ENCODE measurements around the gene ENO1.
A peak's percentile ranks its signal among the peaks of the same experiment; 100 is the strongest.
"Not testable (repeated sequence)": the region's sequence is repeated elsewhere in the genome, so short reads cannot be mapped to it uniquely, and the experiment has no call there.

ENO1 gene

DNA sequence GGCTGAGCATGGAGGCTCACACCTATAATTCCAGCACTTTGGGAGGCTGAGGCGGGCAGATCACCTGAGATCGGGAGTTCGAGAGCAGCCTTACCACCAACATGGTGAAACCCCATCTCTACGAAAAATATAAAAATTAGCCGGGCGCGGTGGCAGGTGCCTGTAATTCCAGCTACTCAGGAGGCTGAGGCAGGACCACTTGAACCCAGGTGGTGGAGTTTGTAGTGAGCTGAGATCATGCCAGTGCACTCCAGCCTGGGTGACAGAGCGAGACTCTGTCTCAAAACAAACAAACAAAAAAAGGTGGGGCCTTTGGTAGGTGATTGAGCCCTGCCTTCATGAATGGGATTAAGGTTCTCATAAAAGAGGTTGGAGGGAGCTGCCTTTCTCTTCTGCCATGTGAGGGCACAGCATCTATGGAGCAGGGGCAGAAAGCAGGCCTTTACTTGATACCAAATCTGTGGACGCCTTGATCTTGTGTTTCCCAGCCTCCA, 7.6 kb upstream of the ENO1 start:
- H3K27me3 Mint-ChIP-seq; H3K27ac Mint-ChIP-seq; H3K9me3 Mint-ChIP-seq; H3K4me3 Mint-ChIP-seq; H3K36me3 Mint-ChIP-seq (ENCODE audit: low read depth); intact Hi-C loops (cut with micrococcal nuclease): not testable (repeated sequence)
- peaks cover 15% of the 10 kb centered on the region for H3K4me1 Mint-ChIP-seq (ENCODE audit: low read depth)

DNA sequence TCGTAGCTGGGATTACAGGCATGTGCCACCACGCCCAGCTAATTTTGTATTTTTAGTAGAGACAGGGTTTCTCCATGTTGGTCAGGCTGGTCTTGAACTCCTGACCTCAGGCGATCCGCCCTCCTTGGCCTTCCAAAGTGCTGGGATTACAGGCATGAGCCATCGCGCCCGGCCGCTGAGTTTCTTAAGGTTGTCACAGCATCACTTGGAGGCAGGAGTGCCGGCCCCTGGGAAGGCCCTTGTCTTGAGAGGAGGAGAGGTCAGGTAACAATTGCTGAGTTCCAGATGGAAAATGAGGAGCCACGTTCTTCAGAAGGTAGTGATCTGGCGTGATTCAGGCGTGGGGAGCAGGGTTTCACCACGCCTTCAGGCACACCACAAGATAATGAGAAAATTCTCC, 5.6 kb upstream of the ENO1 start:
- H3K4me3 Mint-ChIP-seq; H3K27me3 Mint-ChIP-seq; intact Hi-C loops (cut with micrococcal nuclease); H3K9me3 Mint-ChIP-seq; H3K36me3 Mint-ChIP-seq (ENCODE audit: low read depth): not testable (repeated sequence)
- peaks cover 27% of the 10 kb centered on the region for H3K4me1 Mint-ChIP-seq (ENCODE audit: low read depth)
- peak overlapping the region; percentile 30 for H3K27ac Mint-ChIP-seq

DNA sequence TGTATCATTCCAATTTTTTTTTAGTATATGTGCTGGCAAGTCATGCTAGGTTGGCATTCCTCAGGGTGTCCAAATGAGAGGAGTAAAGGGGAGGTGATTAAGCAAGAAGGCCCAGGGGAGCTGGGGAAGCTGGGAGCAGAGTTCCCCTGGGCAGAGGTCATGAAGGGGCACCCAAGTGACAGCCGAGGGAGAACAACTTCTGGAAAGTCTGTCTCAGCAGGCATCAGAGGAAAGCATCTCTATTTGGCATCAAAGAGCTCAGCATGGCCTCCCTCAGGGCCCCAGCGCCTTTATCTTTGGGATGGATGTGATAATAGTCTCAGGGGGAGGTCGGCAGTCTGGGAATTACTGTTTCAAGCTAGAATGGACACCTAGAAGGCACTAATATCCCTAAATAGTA, 5.0 kb upstream of the ENO1 start:
- peaks cover 26% of the 10 kb centered on the region for H3K4me1 Mint-ChIP-seq (ENCODE audit: low read depth)

DNA sequence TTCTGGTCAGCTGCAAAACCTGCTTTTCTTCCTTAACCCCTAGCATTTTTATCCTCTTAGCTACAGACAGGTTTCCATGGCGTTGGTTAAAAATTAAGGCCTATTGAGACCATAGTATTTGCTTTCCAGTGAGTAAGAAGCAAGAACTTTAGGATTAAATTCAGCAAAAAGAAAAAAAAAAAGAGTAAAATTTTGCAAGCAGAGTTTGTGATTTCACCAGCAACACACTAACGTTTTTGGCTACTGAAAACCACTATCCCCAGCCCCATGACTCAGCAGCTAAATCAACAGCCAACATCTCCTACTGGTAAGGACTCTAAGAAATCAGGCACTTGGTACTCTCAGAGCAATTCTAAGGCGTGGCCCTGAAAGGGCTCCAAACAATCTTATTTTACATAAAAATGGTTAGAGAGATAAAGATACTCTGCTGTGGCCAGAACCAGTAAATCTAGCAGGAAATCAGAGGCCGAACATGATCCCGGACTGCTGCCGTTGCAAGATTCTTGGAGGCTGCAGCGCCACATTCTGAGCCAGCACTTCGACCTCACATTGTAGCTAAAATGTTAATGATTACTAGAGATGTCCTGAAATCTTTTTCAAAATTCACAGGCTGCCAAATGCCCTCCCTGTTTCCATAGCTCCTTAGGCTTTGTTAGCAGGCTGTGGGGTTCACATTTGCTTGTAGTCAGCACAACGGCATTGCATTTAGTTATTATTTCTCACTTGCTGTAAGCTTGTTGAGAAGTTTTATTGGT, 1.6 kb upstream of the ENO1 start:
- no peaks in the 10 kb centered on the region for H3K9me3 Mint-ChIP-seq
- H3K27ac Mint-ChIP-seq = peak overlapping the region; percentile 95
- no peaks in the 10 kb centered on the region for H3K27me3 Mint-ChIP-seq
- H3K4me1 Mint-ChIP-seq (ENCODE audit: low read depth) = peaks cover 42% of the 10 kb centered on the region
- intact Hi-C loops (cut with micrococcal nuclease) = loop anchor here (10.0 kb wide), 1 partner anchor 455 kb away; no protein-coding TSS in a partner anchor
- H3K36me3 Mint-ChIP-seq (ENCODE audit: low read depth) = peaks cover 44% of the 10 kb centered on the region
- peak overlapping the region; percentile 77 for H3K4me3 Mint-ChIP-seq

More for the DNA sequence above, 5.0 kb upstream of the ENO1 start:
- Mint-ChIP-seq H3K27ac (peak overlapping the region; percentile 30), H3K4me3 (no peak overlapping the region), H3K36me3 (ENCODE audit: low read depth) (peaks cover 10% of the 10 kb centered on the region), H3K9me3 (no peaks in the 10 kb centered on the region), H3K27me3 (no peaks in the 10 kb centered on the region)
- intact Hi-C loops (cut with micrococcal nuclease) = no loop called here

DNA sequence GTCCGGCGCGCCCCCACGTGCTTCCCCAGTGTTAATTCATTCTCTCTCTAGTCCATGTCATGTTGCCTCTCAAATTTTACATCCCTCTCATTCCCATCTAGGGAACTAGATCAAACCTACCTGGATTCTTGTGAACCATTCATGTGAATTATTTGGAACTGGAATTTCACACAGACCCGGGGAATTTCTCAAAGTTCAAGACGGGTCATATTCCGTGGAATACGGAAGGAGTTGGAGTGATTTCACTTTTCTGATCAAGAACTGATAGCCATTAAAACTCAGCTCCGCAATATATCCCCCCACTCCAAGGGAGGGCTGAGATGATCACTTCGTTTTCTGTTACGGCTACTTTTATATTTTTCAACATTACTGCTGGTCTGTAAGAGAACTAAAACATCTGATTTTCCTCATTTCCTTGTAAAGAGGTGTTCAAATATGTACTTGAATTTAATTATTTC, 1.0 kb upstream of the ENO1 start:
- H3K27ac Mint-ChIP-seq = peak overlapping the region; percentile 95
- intact Hi-C loops (cut with micrococcal nuclease) = loop anchor here (10.0 kb wide), 1 partner anchor 455 kb away; no protein-coding TSS in a partner anchor
- H3K4me1 Mint-ChIP-seq (ENCODE audit: low read depth) = peaks cover 47% of the 10 kb centered on the region
- H3K27me3 Mint-ChIP-seq = no peaks in the 10 kb centered on the region
- H3K4me3 Mint-ChIP-seq = peak overlapping the region; percentile 77
- H3K9me3 Mint-ChIP-seq = no peaks in the 10 kb centered on the region
- H3K36me3 Mint-ChIP-seq (ENCODE audit: low read depth) = peaks cover 50% of the 10 kb centered on the region

DNA sequence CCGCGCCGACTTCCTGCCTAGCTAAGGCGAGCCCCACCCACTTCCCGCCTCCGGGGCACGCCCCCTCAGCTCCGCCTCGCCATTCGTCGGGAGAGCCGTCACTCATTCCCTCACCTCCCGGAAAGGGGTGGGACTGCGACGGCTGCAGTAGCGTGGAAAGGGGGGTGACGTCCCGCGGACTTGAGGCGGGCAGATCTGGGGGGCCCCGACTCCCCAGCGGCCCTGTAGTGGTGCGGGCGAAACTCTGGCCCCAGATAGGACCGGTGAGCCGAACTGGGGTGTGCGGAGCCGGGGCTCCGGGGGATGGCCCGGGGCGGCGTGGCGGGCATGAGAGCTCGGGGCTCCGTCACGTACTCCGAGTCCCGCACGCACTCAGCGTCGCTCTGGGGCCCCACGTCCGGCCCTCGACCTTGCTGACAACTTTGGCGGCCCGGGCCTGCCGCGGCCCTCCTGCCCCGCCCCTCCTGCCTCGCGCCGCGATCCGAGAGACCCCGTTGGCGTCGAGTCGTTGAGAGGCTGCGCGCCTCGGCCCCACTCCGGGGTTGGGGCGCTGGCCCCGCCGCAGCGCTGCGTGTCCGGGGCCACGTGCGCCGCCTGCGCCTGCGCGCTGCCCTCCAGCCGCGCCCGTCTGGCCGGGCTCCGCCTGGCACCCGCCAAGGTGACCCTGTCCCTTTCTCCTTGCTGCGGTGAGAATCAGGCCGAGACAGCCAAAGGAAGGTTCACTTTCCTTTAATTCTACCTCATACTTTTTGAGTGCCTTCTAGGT, 395 bp upstream of the ENO1 start:
- intact Hi-C loops (cut with micrococcal nuclease) = loop anchor here (10.0 kb wide), 1 partner anchor 454 kb away; no protein-coding TSS in a partner anchor
- H3K27me3 Mint-ChIP-seq = no peaks in the 10 kb centered on the region
- H3K27ac Mint-ChIP-seq = peak overlapping the region; percentile 95
- peaks cover 52% of the 10 kb centered on the region for H3K4me1 Mint-ChIP-seq (ENCODE audit: low read depth)
- peak overlapping the region; percentile 95 for H3K4me3 Mint-ChIP-seq
- H3K36me3 Mint-ChIP-seq (ENCODE audit: low read depth) = peaks cover 56% of the 10 kb centered on the region
- H3K9me3 Mint-ChIP-seq = no peaks in the 10 kb centered on the region

DNA sequence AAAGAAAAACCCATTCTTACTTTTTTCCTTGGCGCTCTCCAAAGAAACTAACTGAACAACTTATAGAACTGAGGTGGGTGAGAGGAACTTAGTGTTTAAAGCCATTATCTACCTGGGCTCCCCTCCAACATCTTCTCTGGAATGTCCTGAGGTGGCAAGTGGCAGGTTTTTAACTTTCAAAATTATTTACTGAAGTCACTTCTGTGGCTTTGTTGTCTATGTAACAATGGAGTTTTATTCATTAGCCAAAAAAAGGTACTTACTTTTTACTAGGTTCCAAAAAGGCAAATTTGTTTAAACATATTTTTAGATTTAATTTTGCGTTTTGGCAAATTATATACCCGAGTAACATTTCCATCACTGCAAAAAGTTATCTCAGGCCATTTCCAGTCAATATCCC, 2.4 kb downstream of the ENO1 start:
- Mint-ChIP-seq H3K4me3 (peak overlapping the region; percentile 95), H3K36me3 (ENCODE audit: low read depth) (peaks cover 82% of the 10 kb centered on the region), H3K9me3 (no peaks in the 10 kb centered on the region), H3K27ac (peak overlapping the region; percentile 95), H3K27me3 (no peaks in the 10 kb centered on the region), H3K4me1 (ENCODE audit: low read depth) (peaks cover 73% of the 10 kb centered on the region)
- intact Hi-C loops (cut with micrococcal nuclease) = loop anchor here (10.0 kb wide), 1 partner anchor 451 kb away; no protein-coding TSS in a partner anchor

DNA sequence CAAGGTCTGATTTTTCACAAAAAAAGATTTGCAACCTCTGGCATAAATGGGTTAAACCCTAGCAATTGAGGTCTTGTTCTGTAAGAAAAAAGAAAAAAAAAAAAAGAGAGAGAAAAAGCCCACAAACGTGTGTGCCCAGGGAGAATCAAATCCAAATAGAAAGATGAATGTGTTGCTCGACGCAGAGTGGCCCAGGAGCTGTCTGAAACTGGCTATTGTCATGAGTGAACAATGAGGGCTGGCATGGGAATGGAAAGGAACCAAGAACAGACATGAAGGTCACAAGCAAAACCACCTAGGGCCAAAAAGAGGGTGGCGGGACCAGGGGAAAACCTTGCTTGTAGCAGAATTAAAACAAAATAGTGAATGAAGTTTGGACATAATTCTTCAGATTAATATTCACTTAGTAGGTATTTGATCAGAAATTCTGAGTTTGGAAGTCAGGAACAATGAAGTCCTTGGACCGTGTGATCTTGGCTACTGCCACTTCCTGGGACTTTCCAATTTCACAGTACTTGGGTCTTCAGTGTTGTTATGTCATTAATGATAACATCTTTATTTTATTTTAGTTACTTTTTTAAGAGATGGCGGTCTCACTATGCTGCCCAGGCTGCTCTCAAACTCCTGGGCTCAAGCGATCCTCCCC, 3.1 kb downstream of the ENO1 start:
- H3K27ac Mint-ChIP-seq = peak overlapping the region; percentile 95
- no peaks in the 10 kb centered on the region for H3K27me3 Mint-ChIP-seq
- H3K9me3 Mint-ChIP-seq = no peaks in the 10 kb centered on the region

DNA sequence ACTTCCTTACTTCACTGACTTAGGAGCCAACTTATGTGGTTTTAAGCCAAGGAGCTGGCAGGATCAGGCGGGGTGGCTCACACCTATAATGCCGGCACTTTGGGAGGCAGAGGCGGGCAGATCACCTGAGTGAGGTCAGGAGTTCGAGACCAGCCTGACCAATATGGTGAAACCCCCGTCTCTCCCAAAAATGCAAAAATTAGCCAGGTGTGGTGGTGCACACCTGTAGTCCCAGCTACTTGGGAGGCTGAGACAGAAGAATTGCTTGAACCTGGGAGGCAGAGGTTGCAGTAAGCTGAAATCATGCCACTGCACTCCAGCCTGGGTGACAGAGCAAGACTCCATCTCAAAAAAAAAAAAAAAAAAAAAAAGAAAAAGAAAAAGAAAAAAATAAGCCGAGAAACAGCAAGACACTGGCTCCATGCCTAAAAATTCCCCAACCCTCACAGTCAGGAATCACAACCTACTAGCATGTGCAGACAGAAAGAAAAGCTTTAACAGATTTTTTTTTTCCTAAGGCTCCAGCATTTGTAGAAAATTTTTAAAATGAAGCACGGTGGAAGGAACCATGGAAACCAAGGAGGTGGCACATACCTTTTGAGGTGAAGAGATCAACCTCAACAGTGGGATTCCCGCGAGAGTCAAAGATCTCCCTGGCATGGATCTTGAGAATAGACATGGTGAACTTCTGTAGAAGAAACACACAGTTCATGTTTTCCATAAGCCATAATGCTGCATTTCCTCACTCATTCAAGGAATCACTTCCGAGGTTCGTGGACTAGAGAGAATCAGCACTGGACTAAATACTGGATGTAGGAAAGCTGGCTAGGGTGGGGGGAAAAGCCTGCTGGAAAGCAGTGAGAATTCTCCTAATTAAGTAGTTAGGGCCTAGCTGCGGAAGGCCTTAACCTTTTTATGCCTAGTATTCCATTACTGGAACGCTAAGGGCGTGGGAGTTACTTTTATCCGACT, 4.0 kb downstream of the ENO1 start:
- Mint-ChIP-seq H3K27ac (peak overlapping the region; percentile 95), H3K27me3 (no peaks in the 10 kb centered on the region), H3K4me1 (ENCODE audit: low read depth) (peaks cover 71% of the 10 kb centered on the region), H3K4me3 (peak overlapping the region; percentile 58), H3K9me3 (no peaks in the 10 kb centered on the region), H3K36me3 (ENCODE audit: low read depth) (peaks cover 96% of the 10 kb centered on the region)
- intact Hi-C loops (cut with micrococcal nuclease) = loop anchor here (10.0 kb wide), 1 partner anchor 450 kb away; no protein-coding TSS in a partner anchor

More for the DNA sequence above, 3.1 kb downstream of the ENO1 start:
- Mint-ChIP-seq H3K4me3 (peak overlapping the region; percentile 58), H3K4me1 (ENCODE audit: low read depth) (peaks cover 75% of the 10 kb centered on the region), H3K36me3 (ENCODE audit: low read depth) (peaks cover 90% of the 10 kb centered on the region)
- intact Hi-C loops (cut with micrococcal nuclease) = loop anchor here (10.0 kb wide), 1 partner anchor 451 kb away; no protein-coding TSS in a partner anchor

DNA sequence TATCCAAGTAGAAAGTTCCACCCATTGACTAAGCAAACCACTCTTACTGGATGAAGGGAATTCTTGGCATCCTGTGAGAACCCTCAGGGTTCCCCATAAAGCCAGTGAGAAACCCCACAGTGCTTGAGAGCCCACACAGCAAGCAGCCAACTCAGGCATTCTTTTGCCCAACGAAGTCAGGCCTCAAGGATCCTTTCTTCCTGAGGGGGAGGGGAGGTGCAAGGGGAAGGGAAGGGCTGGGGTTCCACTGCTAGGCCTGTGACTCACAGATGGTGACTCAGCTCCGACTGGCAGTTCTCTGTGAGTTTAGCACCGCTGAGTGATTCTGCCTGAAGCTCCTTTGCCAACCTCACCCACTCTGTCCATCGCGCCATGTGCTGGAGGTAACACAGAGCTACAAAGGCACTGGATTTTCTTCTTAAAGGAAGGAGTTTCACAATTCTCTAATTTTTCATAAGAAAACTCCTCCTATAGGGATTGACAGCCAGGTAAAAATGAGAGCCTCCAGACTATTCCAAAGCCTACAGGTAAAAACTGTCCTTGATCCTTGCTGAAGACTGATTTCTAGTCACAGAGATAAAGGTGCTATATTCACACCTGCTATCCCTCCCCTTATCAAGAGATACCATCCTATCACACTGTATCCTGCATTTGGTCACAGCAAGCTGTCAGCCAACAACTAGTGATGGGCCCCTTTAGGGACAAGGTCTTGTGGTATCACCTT, 4.8 kb downstream of the ENO1 start:
- H3K4me3 Mint-ChIP-seq = peak overlapping the region; percentile 51
- no peaks in the 10 kb centered on the region for H3K9me3 Mint-ChIP-seq
- H3K27me3 Mint-ChIP-seq = no peaks in the 10 kb centered on the region
- H3K27ac Mint-ChIP-seq = peak overlapping the region; percentile 62
- intact Hi-C loops (cut with micrococcal nuclease) = loop anchor here (10.0 kb wide), 1 partner anchor 449 kb away; no protein-coding TSS in a partner anchor
- peaks cover 99% of the 10 kb centered on the region for H3K36me3 Mint-ChIP-seq (ENCODE audit: low read depth)
- H3K4me1 Mint-ChIP-seq (ENCODE audit: low read depth) = peaks cover 73% of the 10 kb centered on the region

DNA sequence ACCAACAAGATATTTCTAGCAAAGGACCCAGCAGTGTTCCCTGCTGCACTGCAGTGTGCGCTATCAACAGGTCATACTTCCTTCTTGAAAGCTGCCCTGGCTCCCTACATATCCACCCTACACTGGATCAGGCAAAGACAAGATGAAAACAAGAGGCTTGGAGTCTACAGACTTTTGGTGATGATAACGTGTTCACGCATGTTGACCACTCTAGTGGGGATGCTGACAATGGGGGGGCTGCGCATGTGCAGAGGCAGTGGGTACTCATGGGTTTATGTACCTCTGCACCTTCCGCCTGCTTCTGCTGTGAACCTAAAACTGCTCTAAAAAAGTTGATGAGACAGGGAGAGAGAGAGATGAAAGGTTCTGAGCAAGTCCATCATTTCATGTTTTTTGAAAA, 5.5 kb downstream of the ENO1 start:
- intact Hi-C loops (cut with micrococcal nuclease) = loop anchor here (10.0 kb wide), 1 partner anchor 448 kb away; no protein-coding TSS in a partner anchor
- Mint-ChIP-seq H3K27me3 (no peaks in the 10 kb centered on the region), H3K27ac (peak overlapping the region; percentile 62), H3K4me1 (ENCODE audit: low read depth) (peaks cover 73% of the 10 kb centered on the region), H3K36me3 (ENCODE audit: low read depth) (peaks cover 98% of the 10 kb centered on the region), H3K4me3 (peak overlapping the region; percentile 51), H3K9me3 (no peaks in the 10 kb centered on the region)

DNA sequence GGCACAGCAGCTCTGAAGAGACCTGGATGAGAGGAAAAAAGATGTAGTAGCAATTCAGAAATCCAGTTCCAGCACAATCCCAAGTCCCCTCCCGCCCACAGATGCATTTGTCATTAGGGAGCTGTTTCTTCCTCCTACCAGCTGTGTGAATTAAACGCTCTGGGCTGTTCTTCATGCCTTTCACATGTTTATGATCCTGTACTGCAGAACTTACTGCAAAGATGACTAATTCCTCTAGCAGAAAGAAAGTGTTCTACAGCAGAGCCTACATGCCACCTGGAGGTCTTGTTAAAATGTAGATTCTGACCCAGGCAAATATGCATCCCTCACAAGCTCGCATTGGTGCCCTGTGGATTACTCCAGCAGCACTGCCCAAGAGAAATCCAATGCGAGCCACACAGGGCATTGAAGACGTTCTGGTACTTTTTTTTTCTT, 6.5 kb downstream of the ENO1 start:
- Mint-ChIP-seq H3K4me1 (ENCODE audit: low read depth) (peaks cover 74% of the 10 kb centered on the region), H3K4me3 (peak overlapping the region; percentile 9), H3K9me3 (no peaks in the 10 kb centered on the region), H3K36me3 (ENCODE audit: low read depth) (peaks cover 98% of the 10 kb centered on the region), H3K27me3 (no peaks in the 10 kb centered on the region), H3K27ac (peak overlapping the region; percentile 25)
- intact Hi-C loops (cut with micrococcal nuclease) = loop anchor here (10.0 kb wide), 1 partner anchor 447 kb away; no protein-coding TSS in a partner anchor

Data from dendritic cell treated with granulocyte-macrophage colony-stimulating factor and Interleukin-4, amounts not matched to agents 40 ng/mL and 50 ng/mL, for 4 days (primary cell).